Measurements from ENCODE around the gene SAMD8. TPM values are rescaled to one million over a fixed set of nuclear protein-coding genes. Genes with fewer than 3 reads are reported as not detected.

Gene SAMD8
- total and polyA plus RNA-seq, 10 of the 15 experiments (the other 5 are each of a cell fraction or from before 2014, with no cell fraction given), result 2.8 to 26.0 (median 9.3) TPM

DNA sequence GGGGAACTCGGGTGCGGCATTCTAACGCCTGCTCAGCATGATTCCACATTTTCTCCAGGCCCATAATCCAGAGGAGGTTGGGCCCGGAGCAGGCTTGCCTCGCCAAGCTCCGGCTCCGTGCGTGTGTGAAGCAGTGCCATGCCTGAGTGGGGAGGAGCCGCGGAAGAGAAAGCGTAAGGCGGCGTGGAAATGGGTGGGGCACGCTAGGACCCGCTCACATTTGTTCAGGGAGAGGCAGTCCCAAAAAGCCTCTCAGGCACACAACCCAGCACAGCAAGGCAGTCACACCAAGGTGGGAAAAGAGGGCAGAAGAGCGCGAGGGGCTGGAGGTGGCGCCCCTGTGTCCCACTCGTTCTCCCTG lies 98.4 kb downstream of the SAMD8 start:
- ChIA-PET SMC1A (ENCODE audit: uncharacterized antibody, unreplicated experiment) (interaction anchor here (0.7 to 2.9 kb wide), 8 partner anchors 21 to 98 kb away, joined by 3 to 18 read pairs (median 3); partner anchors contain the start of genes COMTD1 and SAMD8), RAD21 (ENCODE audit: unreplicated experiment) (interaction anchor here (0.7 to 3.3 kb wide), 7 partner anchors 10 to 43 kb away, joined by 3 to 14 read pairs (median 7); partner anchors contain the start of gene COMTD1), POLR2A (interaction anchor here (0.9 to 3.0 kb wide), 10 partner anchors 9 to 98 kb away, joined by 3 to 26 read pairs (median 4); partner anchors contain the start of genes COMTD1 and SAMD8), CTCF (interaction anchor here (0.9 to 4.3 kb wide), 7 partner anchors 16 to 966 kb away, joined by 4 to 41 read pairs (median 20); partner anchors contain the start of gene COMTD1)
- intact Hi-C loops (cut with micrococcal nuclease; ENCODE audit: unreplicated experiment), result loop anchor here (2.0 kb wide), 1 partner anchor 21 kb away; no protein-coding TSS in a partner anchor
- FAIRE-seq (peak; percentile 96), ATAC-seq (peak; percentile 77), DNase-seq (ENCODE audit: low read depth, low spot score) (peak; percentile 40)
- Histone ChIP-seq H3K36me3 (ENCODE audit: control insufficient read depth in 2 of 2, insufficient read depth in 2 of 2, low read length in 1 of 2) (peaks cover 0 to 13% of the 10 kb centered on the region in 2 experiments; a peak in 3 of 4 replicates), H3K27ac (ENCODE audit: control insufficient read depth, insufficient read depth) (peak overlapping the region; percentile 98), H4K20me1 (ENCODE audit: control insufficient read depth, insufficient read depth) (no peaks in the 10 kb centered on the region), H3K27me3 (replicated peaks in 1 of 2; ENCODE audit: control insufficient read depth in 2 of 2, insufficient read depth in 2 of 2, low read length in 1 of 2) (no peaks in the 10 kb centered on the region), H3K4me3 (peak overlapping the region; percentile 70), H3K4me2 (ENCODE audit: control insufficient read depth, insufficient read depth) (peak overlapping the region; percentile 92), H3K9ac (ENCODE audit: control insufficient read depth, insufficient read depth, low read length) (peak overlapping the region; percentile 88), H3K9me3 (replicated peaks; ENCODE audit: control insufficient read depth, insufficient read depth, low read length) (no peaks in the 10 kb centered on the region), H3K79me2 (ENCODE audit: control insufficient read depth, insufficient read depth, low read length) (peaks cover 40% of the 10 kb centered on the region), H3K4me1 (ENCODE audit: control insufficient read depth, insufficient read depth, low read length) (0 out of 2 replicates have a peak, but pooled peaks cover 4% of the 10 kb centered on the region), H2AFZ (ENCODE audit: control insufficient read depth, low read depth, low read length) (peak overlapping the region; percentile 95)
- under 1% methylated on average over 19 of the region's 19 CpGs for WGBS (ENCODE audit: insufficient coverage, insufficient replicate concordance, low lambda C conversion rate, missing lambda C conversion rate)
- BruUV-seq (replicated peaks), result TSS peak; percentile 93
- in situ Hi-C loops (cut with MboI), result no loop called here
- TF ChIP-seq HDGF (IDR thresholded peaks at IDR 0.05) (0 out of 2 replicates have a peak, but pooled peaks have one; percentile 20), FOXM1 (IDR thresholded peaks at IDR 0.05; ENCODE audit: low read depth, low read length) (no peak), PML (IDR thresholded peaks at IDR 0.05; ENCODE audit: low read length) (peak; percentile 55; the same call in 1 of the 2 replicates), RAD21 (IDR thresholded peaks at IDR 0.05; ENCODE audit: insufficient read depth, low read depth, low read length) (no peak), TAF1 (IDR thresholded peaks at IDR 0.05; ENCODE audit: borderline replicate concordance, low read depth, low read length) (peak; percentile 52; the same call in 1 of the 2 replicates), POLR2A (IDR thresholded peaks at IDR 0.05; ENCODE audit: low read depth, low read length) (peak; percentile 9; the same call in 1 of the 2 replicates), CREM (IDR thresholded peaks at IDR 0.05; ENCODE audit: low read depth) (0 out of 2 replicates have a peak, but pooled peaks have one; percentile 13), SMC3 (IDR thresholded peaks at IDR 0.05; ENCODE audit: borderline replicate concordance, low read length) (no peak), MXI1 (IDR thresholded peaks at IDR 0.05; ENCODE audit: low read depth, low read length) (0 out of 2 replicates have a peak, but pooled peaks have one; percentile 54), SMAD5 (IDR thresholded peaks at IDR 0.05; ENCODE audit: low read depth) (peak; percentile 70)
- TF ChIP-seq, protein P1, sequence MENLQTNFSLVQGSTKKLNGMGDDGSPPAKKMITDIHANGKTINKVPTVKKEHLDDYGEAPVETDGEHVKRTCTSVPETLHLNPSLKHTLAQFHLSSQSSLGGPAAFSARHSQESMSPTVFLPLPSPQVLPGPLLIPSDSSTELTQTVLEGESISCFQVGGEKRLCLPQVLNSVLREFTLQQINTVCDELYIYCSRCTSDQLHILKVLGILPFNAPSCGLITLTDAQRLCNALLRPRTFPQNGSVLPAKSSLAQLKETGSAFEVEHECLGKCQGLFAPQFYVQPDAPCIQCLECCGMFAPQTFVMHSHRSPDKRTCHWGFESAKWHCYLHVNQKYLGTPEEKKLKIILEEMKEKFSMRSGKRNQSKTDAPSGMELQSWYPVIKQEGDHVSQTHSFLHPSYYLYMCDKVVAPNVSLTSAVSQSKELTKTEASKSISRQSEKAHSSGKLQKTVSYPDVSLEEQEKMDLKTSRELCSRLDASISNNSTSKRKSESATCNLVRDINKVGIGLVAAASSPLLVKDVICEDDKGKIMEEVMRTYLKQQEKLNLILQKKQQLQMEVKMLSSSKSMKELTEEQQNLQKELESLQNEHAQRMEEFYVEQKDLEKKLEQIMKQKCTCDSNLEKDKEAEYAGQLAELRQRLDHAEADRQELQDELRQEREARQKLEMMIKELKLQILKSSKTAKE (IDR thresholded peaks at IDR 0.05; ENCODE audit: low read depth, poor library complexity, severe bottlenecking), result peak; percentile 42
- TF ChIP-seq, protein P2, sequence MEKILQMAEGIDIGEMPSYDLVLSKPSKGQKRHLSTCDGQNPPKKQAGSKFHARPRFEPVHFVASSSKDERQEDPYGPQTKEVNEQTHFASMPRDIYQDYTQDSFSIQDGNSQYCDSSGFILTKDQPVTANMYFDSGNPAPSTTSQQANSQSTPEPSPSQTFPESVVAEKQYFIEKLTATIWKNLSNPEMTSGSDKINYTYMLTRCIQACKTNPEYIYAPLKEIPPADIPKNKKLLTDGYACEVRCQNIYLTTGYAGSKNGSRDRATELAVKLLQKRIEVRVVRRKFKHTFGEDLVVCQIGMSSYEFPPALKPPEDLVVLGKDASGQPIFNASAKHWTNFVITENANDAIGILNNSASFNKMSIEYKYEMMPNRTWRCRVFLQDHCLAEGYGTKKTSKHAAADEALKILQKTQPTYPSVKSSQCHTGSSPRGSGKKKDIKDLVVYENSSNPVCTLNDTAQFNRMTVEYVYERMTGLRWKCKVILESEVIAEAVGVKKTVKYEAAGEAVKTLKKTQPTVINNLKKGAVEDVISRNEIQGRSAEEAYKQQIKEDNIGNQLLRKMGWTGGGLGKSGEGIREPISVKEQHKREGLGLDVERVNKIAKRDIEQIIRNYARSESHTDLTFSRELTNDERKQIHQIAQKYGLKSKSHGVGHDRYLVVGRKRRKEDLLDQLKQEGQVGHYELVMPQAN (conservative IDR thresholded peaks at IDR 0.05), result peak; percentile 42
- TF ChIP-seq, protein P3, sequence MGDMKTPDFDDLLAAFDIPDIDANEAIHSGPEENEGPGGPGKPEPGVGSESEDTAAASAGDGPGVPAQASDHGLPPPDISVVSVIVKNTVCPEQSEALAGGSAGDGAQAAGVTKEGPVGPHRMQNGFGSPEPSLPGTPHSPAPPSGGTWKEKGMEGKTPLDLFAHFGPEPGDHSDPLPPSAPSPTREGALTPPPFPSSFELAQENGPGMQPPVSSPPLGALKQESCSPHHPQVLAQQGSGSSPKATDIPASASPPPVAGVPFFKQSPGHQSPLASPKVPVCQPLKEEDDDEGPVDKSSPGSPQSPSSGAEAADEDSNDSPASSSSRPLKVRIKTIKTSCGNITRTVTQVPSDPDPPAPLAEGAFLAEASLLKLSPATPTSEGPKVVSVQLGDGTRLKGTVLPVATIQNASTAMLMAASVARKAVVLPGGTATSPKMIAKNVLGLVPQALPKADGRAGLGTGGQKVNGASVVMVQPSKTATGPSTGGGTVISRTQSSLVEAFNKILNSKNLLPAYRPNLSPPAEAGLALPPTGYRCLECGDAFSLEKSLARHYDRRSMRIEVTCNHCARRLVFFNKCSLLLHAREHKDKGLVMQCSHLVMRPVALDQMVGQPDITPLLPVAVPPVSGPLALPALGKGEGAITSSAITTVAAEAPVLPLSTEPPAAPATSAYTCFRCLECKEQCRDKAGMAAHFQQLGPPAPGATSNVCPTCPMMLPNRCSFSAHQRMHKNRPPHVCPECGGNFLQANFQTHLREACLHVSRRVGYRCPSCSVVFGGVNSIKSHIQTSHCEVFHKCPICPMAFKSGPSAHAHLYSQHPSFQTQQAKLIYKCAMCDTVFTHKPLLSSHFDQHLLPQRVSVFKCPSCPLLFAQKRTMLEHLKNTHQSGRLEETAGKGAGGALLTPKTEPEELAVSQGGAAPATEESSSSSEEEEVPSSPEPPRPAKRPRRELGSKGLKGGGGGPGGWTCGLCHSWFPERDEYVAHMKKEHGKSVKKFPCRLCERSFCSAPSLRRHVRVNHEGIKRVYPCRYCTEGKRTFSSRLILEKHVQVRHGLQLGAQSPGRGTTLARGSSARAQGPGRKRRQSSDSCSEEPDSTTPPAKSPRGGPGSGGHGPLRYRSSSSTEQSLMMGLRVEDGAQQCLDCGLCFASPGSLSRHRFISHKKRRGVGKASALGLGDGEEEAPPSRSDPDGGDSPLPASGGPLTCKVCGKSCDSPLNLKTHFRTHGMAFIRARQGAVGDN (IDR thresholded peaks at IDR 0.05), result peak; percentile 94
- TF ChIP-seq, protein P4, sequence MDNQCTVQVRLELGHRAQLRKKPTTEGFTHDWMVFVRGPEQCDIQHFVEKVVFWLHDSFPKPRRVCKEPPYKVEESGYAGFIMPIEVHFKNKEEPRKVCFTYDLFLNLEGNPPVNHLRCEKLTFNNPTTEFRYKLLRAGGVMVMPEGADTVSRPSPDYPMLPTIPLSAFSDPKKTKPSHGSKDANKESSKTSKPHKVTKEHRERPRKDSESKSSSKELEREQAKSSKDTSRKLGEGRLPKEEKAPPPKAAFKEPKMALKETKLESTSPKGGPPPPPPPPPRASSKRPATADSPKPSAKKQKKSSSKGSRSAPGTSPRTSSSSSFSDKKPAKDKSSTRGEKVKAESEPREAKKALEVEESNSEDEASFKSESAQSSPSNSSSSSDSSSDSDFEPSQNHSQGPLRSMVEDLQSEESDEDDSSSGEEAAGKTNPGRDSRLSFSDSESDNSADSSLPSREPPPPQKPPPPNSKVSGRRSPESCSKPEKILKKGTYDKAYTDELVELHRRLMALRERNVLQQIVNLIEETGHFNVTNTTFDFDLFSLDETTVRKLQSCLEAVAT (IDR thresholded peaks at IDR 0.05), result peak; percentile 85; the same call in 1 of the 2 replicates

All from GM12878 (cell line).